Osteoblast (primary cell): Measurements from ENCODE around the gene TRUB1. TPM values are rescaled to one million over a fixed set of nuclear protein-coding genes. Genes with fewer than 3 reads are reported as not detected.

Experiments used
- DNase-seq: peaks from one replicate; pipeline ENCODE4 v3.0.0; 2011; ENCODE audit warnings: low spot score, mixed read lengths; ENCODE audit not compliant: insufficient read length; ENCODE audit errors: missing footprints
- H2AFZ ChIP-seq: 2 replicates; pipeline ENCODE4 v1.6.0; 2011; ENCODE audit warnings: mild to moderate bottlenecking, low read length
- H3K27ac ChIP-seq: 2 replicates; pipeline ENCODE4 v1.5.1; 2011; ENCODE audit warnings: mild to moderate bottlenecking, low read depth, low read length, moderate library complexity
- H3K27me3 ChIP-seq: 2 replicates; pipeline ENCODE4 v1.6.0; 2012; ENCODE audit warnings: mild to moderate bottlenecking, control low read depth, inconsistent platforms, low read length, moderate library complexity; ENCODE audit not compliant: insufficient read depth
- H3K36me3 ChIP-seq: 2 replicates; pipeline ENCODE4 v1.5.1; 2011; ENCODE audit warnings: mild to moderate bottlenecking, low read length, control low read depth, moderate library complexity; ENCODE audit not compliant: insufficient read depth
- H3K4me1 ChIP-seq: 2 replicates; pipeline ENCODE4 v1.5.1; 2011; ENCODE audit warnings: mild to moderate bottlenecking, low read length, control low read depth, moderate library complexity; ENCODE audit not compliant: insufficient read depth
- H3K4me2 ChIP-seq: 2 replicates; pipeline ENCODE4 v1.6.0; 2011; ENCODE audit warnings: mild to moderate bottlenecking, low read length; ENCODE audit not compliant: insufficient read depth
- H3K4me3 ChIP-seq: fragments of 200-600 bp; sonication (generic); 3 replicates; pipeline ENCODE4 v1.5.1; 2012; ENCODE audit warnings: mild to moderate bottlenecking, low read length, inconsistent platforms; ENCODE audit not compliant: insufficient read depth
- H3K79me2 ChIP-seq: 2 replicates; pipeline ENCODE4 v1.6.0; 2012; ENCODE audit warnings: mild to moderate bottlenecking, low read length, control low read depth, inconsistent platforms; ENCODE audit not compliant: insufficient read depth
- H3K9me3 ChIP-seq: 2 replicates; pipeline ENCODE4 v1.5.1; 2011; ENCODE audit warnings: low read depth, low read length, control low read depth
- H4K20me1 ChIP-seq: 2 replicates; pipeline ENCODE4 v1.6.0; 2012; ENCODE audit warnings: mild to moderate bottlenecking, low read length, control low read depth; ENCODE audit not compliant: insufficient read depth
- total RNA-seq: library from RNA; depleted of rRNA; stranded (reverse); fragments of >200 nt; gene quantifications from 2 replicates; pipeline ENCODE4 v1.2.3, GENCODE V29; 2012
- TF ChIP-seq, protein P1 (sequence below): IDR thresholded peaks from 2 replicates; pipeline ENCODE4 v1.5.1; 2011; ENCODE audit warnings: mild to moderate bottlenecking, low read depth, low read length, moderate library complexity; ENCODE audit errors: extremely low read depth

TRUB1 gene
- total RNA-seq, 1 donor = 28.6 TPM

DNA sequence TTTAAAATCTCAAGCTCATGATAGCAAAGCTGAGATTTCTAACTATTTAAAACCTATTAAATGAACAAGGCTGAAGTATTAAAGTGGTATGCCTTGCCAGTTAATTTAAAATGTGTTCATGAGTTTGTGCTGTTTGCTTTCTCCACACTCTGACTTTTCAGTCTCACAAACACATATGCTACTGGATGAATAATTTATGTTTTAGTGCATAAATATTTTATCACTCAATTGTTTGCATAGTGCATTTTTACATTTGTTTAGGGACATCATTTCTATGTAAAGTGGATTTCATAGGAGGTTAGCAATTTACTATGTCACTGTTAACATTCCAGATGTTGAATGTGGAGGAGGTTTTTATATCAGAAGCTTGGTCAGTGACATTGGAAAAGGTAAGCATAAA, 36.0 kb downstream of the TRUB1 start:
- Histone ChIP-seq H2AFZ (no peak overlapping the region), H3K27ac (no peak overlapping the region)

DNA sequence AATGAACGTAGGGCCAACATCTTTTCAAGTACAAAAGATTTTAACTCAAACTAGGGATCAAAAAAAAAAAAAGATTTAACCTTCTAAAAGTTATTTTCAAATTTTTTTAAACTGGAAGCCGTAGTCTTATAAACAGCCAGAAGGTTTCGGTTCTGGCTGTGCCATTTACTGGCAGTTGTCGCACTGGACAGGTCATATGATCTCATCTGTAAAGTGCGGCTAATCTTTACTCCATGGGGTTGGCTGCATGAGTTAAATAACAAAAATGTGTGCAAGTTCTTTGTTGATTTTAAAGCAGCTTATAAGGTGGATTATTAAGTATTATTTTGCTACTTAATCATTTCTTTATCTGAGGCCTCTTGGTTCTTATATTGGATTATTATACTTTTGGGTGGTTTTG, 36.6 kb downstream of the TRUB1 start:
- Histone ChIP-seq H3K4me2 (no peak overlapping the region), H3K4me1 (no peaks in the 10 kb centered on the region), H4K20me1 (no peaks in the 10 kb centered on the region), H3K27ac (no peak overlapping the region), H3K27me3 (no peaks in the 10 kb centered on the region), H3K36me3 (peaks cover 7% of the 10 kb centered on the region), H3K9me3 (no peaks in the 10 kb centered on the region), H2AFZ (no peak overlapping the region), H3K4me3 (no peak overlapping the region), H3K79me2 (no peaks in the 10 kb centered on the region)
- no peak for DNase-seq
- TF ChIP-seq, protein P1, sequence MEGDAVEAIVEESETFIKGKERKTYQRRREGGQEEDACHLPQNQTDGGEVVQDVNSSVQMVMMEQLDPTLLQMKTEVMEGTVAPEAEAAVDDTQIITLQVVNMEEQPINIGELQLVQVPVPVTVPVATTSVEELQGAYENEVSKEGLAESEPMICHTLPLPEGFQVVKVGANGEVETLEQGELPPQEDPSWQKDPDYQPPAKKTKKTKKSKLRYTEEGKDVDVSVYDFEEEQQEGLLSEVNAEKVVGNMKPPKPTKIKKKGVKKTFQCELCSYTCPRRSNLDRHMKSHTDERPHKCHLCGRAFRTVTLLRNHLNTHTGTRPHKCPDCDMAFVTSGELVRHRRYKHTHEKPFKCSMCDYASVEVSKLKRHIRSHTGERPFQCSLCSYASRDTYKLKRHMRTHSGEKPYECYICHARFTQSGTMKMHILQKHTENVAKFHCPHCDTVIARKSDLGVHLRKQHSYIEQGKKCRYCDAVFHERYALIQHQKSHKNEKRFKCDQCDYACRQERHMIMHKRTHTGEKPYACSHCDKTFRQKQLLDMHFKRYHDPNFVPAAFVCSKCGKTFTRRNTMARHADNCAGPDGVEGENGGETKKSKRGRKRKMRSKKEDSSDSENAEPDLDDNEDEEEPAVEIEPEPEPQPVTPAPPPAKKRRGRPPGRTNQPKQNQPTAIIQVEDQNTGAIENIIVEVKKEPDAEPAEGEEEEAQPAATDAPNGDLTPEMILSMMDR = no peak

More for the DNA sequence above, 36.0 kb downstream of the TRUB1 start:
- Histone ChIP-seq H3K4me2 (no peak overlapping the region), H3K36me3 (peaks cover 7% of the 10 kb centered on the region), H3K4me1 (no peaks in the 10 kb centered on the region), H3K79me2 (no peaks in the 10 kb centered on the region), H4K20me1 (no peaks in the 10 kb centered on the region), H3K4me3 (no peak overlapping the region), H3K27me3 (no peaks in the 10 kb centered on the region), H3K9me3 (no peaks in the 10 kb centered on the region)
- TF ChIP-seq, protein P1 = no peak
- DNase-seq = no peak

DNA sequence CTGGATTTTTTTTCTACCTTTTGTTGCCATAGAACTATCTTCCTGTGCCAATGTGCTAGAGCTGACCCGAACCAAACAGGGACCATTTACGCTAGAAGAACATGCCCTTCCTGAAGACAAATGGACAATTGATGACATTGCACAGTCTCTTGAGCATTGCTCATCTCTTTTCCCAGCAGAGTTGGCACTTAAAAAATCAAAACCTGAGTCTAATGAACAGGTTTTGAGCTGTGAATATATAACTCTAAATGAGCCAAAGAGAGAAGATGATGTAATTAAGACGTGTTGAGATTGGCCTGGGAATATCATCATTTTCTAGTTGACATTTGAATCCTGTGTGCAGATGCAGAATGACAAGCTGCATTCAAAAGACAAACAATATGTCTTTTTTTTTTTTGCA, 37.1 kb downstream of the TRUB1 start:
- H3K4me2 ChIP-seq = no peak overlapping the region

DNA sequence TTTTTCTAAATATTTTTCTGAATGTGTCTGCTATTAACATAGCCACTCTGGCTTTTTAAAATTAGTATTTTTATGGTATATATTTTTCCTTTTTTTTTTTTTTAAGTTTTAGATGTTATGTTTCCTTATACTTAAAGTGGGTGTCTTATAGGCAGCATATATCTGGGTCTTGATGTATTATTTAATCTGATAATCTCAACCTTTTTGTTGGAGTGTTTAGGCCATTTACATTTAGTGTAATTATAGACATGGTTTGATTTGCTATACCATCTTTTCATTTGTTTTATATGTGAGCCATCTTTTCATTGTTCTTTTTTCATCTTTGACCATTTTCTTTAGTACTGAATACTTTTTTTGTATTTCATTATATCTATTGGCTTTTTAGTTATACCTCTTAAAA, 45.0 kb downstream of the TRUB1 start:
- Histone ChIP-seq H3K9me3 (peaks cover 9% of the 10 kb centered on the region), H3K27ac (no peak overlapping the region), H3K4me1 (no peaks in the 10 kb centered on the region), H3K27me3 (no peaks in the 10 kb centered on the region), H4K20me1 (no peaks in the 10 kb centered on the region), H3K4me3 (no peak overlapping the region), H2AFZ (no peak overlapping the region), H3K36me3 (no peaks in the 10 kb centered on the region), H3K79me2 (no peaks in the 10 kb centered on the region), H3K4me2 (no peak overlapping the region)
- TF ChIP-seq, protein P1 = no peak
- DNase-seq = no peak

More for the DNA sequence above, 37.1 kb downstream of the TRUB1 start:
- Histone ChIP-seq H3K36me3 (peaks cover 7% of the 10 kb centered on the region), H3K9me3 (no peaks in the 10 kb centered on the region), H3K4me3 (no peak overlapping the region), H3K27me3 (no peaks in the 10 kb centered on the region), H3K27ac (no peak overlapping the region), H4K20me1 (no peaks in the 10 kb centered on the region), H3K4me1 (no peaks in the 10 kb centered on the region), H2AFZ (no peak overlapping the region), H3K79me2 (no peaks in the 10 kb centered on the region)
- no peak for DNase-seq
- TF ChIP-seq, protein P1 = no peak
